Measurements from ENCODE around the gene WDR17.

- TF ChIP-seq CTCF (IDR thresholded peaks at IDR 0.05), result no peak
- TF ChIP-seq POLR2A (IDR thresholded peaks at IDR 0.05), result no peak
Observed at GRCh38 chr4:176044589-176044951, 21.1 kb upstream of the WDR17 start.

All from prostate gland (tissue), 2 donors.